ENCODE measurements around the gene UBAC1.

The UBAC1 gene

DNA sequence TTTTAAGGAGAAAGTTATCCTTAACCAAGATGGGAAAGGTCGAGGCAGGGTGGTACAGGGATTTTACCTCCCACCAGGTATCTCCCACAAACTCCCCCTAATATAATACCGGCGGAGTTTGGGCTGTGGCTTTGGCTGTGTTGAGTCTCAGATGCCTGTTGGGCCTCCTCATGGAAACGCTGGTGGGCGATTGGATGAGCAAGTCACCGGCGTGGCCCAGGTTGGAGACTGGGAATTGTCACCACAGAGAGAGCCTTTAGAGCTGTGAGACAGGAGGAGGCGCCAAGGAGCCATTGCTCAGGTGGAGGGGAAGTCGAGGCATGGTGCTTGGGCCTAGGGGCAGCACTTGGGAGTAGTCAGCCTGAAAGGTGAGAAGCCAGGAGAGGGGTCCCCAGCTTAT, 50.4 kb downstream of the UBAC1 start:
- TF ChIP-seq, protein P1, sequence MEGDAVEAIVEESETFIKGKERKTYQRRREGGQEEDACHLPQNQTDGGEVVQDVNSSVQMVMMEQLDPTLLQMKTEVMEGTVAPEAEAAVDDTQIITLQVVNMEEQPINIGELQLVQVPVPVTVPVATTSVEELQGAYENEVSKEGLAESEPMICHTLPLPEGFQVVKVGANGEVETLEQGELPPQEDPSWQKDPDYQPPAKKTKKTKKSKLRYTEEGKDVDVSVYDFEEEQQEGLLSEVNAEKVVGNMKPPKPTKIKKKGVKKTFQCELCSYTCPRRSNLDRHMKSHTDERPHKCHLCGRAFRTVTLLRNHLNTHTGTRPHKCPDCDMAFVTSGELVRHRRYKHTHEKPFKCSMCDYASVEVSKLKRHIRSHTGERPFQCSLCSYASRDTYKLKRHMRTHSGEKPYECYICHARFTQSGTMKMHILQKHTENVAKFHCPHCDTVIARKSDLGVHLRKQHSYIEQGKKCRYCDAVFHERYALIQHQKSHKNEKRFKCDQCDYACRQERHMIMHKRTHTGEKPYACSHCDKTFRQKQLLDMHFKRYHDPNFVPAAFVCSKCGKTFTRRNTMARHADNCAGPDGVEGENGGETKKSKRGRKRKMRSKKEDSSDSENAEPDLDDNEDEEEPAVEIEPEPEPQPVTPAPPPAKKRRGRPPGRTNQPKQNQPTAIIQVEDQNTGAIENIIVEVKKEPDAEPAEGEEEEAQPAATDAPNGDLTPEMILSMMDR (IDR thresholded peaks at IDR 0.05), result no peak
- Mint-ChIP-seq H3K27ac (no peak overlapping the region), H3K9me3 (peaks cover 75% of the 10 kb centered on the region), H3K27me3 (ENCODE audit: low read depth, poor library complexity) (peaks cover 3% of the 10 kb centered on the region), H3K4me3 (peak overlapping the region; percentile 61), H3K36me3 (ENCODE audit: low read depth) (peaks cover 78% of the 10 kb centered on the region), H3K4me1 (peaks cover 22% of the 10 kb centered on the region)
- no peak for DNase-seq

DNA sequence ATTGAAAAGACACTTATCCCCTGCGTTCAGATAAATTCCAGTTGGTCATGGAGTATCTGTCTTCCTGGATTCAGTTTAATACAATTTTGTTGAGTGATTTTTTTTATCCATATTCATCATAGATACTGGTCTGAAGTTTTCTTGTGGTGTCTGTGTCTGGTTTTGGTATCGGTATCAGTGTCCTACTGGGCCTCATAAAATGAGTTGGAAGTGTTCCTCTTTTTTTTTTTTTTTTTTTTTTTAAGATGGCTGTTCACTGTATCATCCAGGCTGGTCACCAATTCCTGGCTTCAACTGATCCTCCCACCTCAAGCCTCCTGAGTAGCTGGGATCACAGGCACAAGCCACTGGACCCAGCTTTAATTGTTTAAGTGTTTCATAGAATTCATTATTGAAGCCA, 51.0 kb downstream of the UBAC1 start:
- Mint-ChIP-seq H3K27me3 (ENCODE audit: low read depth, poor library complexity) (peaks cover 6% of the 10 kb centered on the region), H3K4me1 (peaks cover 27% of the 10 kb centered on the region), H3K4me3 (peak overlapping the region; percentile 61), H3K27ac (no peak overlapping the region), H3K9me3 (peaks cover 70% of the 10 kb centered on the region), H3K36me3 (ENCODE audit: low read depth) (peaks cover 78% of the 10 kb centered on the region)
- no peak for DNase-seq
- TF ChIP-seq, protein P1 (IDR thresholded peaks at IDR 0.05), result no peak

DNA sequence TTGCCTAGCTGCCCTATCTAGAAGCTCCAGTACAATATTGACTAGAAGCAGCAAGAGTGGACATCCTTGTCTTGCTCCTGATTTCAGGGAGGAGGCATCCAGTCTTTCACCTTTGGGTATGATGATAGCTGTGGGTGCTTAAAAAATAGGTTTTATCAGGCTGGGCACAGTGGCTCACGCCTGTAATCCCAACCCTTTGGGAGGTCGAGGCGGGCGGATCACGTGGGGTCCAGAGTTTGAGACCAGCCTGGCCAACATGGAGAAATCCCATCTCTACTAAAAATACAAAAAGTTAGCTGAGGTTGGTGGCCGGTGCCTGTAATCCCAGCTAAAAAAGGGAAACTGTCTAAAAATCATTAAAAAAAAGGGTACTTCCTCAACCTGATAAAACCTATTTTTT, 51.8 kb downstream of the UBAC1 start:
- TF ChIP-seq, protein P1 (IDR thresholded peaks at IDR 0.05), result no peak
- peaks cover 36% of the 10 kb centered on the region for H3K4me1 Mint-ChIP-seq
- H3K27me3 Mint-ChIP-seq (ENCODE audit: low read depth, poor library complexity), result peaks cover 6% of the 10 kb centered on the region
- no peak overlapping the region for H3K27ac Mint-ChIP-seq
- peaks cover 66% of the 10 kb centered on the region for H3K9me3 Mint-ChIP-seq
- peaks cover 78% of the 10 kb centered on the region for H3K36me3 Mint-ChIP-seq (ENCODE audit: low read depth)
- no peak for DNase-seq
- H3K4me3 Mint-ChIP-seq, result peak overlapping the region; percentile 78

DNA sequence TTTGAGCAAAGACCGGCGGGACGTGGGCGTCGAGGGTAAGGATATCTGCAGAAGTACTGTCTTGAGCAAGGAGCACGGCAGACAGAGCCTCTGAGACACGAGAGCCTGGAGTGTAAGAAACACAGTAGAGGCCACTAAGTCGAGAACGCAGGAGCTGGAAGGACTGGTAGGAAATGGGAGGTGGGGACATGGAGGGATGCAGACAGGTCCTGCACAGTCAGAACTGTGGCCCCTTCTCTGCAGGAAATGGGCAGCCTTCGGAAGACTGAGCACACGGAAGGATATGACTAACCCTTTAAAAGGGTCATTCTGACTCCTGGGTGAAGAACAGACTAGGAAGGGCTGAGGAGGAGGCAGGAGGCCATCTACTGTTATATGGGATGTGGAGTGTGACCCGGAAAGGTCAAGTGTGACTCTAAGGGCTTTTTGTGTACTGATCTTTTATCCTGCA, 52.4 kb downstream of the UBAC1 start:
- Mint-ChIP-seq H3K9me3 (peaks cover 64% of the 10 kb centered on the region), H3K4me1 (peaks cover 42% of the 10 kb centered on the region), H3K36me3 (ENCODE audit: low read depth) (peaks cover 78% of the 10 kb centered on the region), H3K27me3 (ENCODE audit: low read depth, poor library complexity) (peaks cover 6% of the 10 kb centered on the region), H3K27ac (peak overlapping the region; percentile 20), H3K4me3 (peak overlapping the region; percentile 78)
- TF ChIP-seq, protein P1 (IDR thresholded peaks at IDR 0.05), result no peak
- DNase-seq, result no peak

DNA sequence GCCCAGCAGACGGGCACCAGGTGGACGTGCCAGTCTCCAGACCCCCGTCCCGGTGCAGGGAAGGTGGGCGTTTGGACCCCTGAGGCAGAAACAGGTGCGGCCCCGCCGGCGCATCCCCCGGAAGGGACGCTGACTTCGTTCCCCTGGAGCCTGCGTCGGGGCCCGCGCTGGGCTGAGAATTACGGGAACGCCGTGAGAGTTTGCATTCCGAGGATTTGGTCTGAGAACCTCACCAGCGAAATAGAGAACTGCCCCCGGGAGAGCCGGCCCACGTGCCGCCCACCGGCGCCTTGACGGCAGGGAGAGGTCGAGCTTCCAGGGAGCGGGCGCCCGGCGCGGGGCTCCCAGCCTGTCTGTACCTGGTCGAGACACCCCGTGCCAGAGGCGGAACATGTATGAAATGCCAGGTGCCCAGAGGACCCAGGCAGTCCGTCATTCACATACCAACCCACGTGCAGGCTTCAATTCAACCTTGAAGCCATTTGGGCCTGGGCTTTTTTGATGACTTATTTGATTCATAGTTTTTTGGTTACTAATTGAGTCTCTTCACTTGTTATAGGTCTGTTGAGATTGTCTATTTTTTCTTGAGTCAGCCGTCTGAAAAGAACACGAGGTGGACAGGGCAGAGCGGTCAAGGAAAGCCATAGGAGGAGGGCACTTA, 53.0 kb downstream of the UBAC1 start:
- Mint-ChIP-seq H3K4me1 (peaks cover 47% of the 10 kb centered on the region), H3K27ac (peak overlapping the region; percentile 20), H3K36me3 (ENCODE audit: low read depth) (peaks cover 78% of the 10 kb centered on the region), H3K9me3 (peaks cover 64% of the 10 kb centered on the region), H3K4me3 (peak overlapping the region; percentile 78), H3K27me3 (ENCODE audit: low read depth, poor library complexity) (peaks cover 6% of the 10 kb centered on the region)
- no peak for DNase-seq
- TF ChIP-seq, protein P1 (IDR thresholded peaks at IDR 0.05), result no peak

All from nephron progenitor cell (in vitro differentiated cells).